Body of pancreas (tissue), 4 donors: ENCODE measurements around the gene STRADA.

Experiments used
- CTCF ChIP-seq, 7 experiments: fragments of 450-650 bp in 4 of 7; fragments of 200-600 bp in 3 of 7; sonication (generic) in 3 of 7; IDR thresholded peaks; one replicate each; pipeline ENCODE4 v1.5.1; 2016 to 2019; ENCODE audit warnings: antibody characterized with exemption in 7 of 7
- POLR2A ChIP-seq, 3 donors: fragments of 450-650 bp; IDR thresholded peaks; one replicate each; pipeline ENCODE4 v1.6.1; 2016; ENCODE audit warnings: antibody characterized with exemption in 3 of 3, mild to moderate bottlenecking in 2 of 3

- TF ChIP-seq CTCF (IDR thresholded peaks at IDR 0.05) (no peak), POLR2A (IDR thresholded peaks at IDR 0.05) (no peak)
These were observed 48.0 kb downstream of the STRADA start for GRCh38 chr17:63693411-63694113.
